Erythroblast (primary cell): ENCODE data around the gene PTDSS2.

ENCODE experiments used
- GATA1 ChIP-seq: IDR thresholded peaks from 2 replicates; pipeline ENCODE4 v1.6.1; 2011; ENCODE audit warnings: low read depth, mild to moderate bottlenecking, control low read depth, low read length, moderate library complexity
- POLR2A ChIP-seq: IDR thresholded peaks from 2 replicates; pipeline ENCODE4 v1.6.1; 2011; ENCODE audit warnings: mild to moderate bottlenecking, low read length

- TF ChIP-seq POLR2A = no peak
- TF ChIP-seq GATA1 = no peak
Observed at GRCh38 chr11:450809-451451, 851 bp downstream of the PTDSS2 start.
